DND-41 (cell line): ENCODE measurements around the gene MAN2B1.

ENCODE experiments used
- CTCF ChIP-seq: IDR thresholded peaks from 2 replicates; pipeline ENCODE4 v1.5.1; 2012; ENCODE audit warnings: borderline replicate concordance, low read length, moderate library complexity, mild to moderate bottlenecking; ENCODE audit not compliant: poor library complexity, severe bottlenecking; ENCODE audit errors: extremely low read depth
- EZH2 ChIP-seq: IDR thresholded peaks from 3 replicates; pipeline ENCODE4 v1.6.1; 2012; ENCODE audit warnings: borderline replicate concordance, low read depth, mild to moderate bottlenecking, moderate library complexity, low read length, inconsistent platforms; ENCODE audit not compliant: severe bottlenecking

- peak; percentile 19 for TF ChIP-seq CTCF
- no peak for TF ChIP-seq EZH2
Observed at GRCh38 chr19:12610540-12611360, 55.8 kb downstream of the MAN2B1 start, which contains the start of the genes ZNF490 and ZNF791.
